HG02943 (cell line): ENCODE results near the gene ADAMTSL2.

ENCODE experiments used
- ATAC-seq: cut with Tn5 transposase; IDR thresholded peaks from one replicate; pipeline ENCODE4 v1.9.1; 2021; ENCODE audit warnings: mild to moderate bottlenecking, low read depth, moderate library complexity; ENCODE audit not compliant: unreplicated experiment

ADAMTSL2 gene

DNA sequence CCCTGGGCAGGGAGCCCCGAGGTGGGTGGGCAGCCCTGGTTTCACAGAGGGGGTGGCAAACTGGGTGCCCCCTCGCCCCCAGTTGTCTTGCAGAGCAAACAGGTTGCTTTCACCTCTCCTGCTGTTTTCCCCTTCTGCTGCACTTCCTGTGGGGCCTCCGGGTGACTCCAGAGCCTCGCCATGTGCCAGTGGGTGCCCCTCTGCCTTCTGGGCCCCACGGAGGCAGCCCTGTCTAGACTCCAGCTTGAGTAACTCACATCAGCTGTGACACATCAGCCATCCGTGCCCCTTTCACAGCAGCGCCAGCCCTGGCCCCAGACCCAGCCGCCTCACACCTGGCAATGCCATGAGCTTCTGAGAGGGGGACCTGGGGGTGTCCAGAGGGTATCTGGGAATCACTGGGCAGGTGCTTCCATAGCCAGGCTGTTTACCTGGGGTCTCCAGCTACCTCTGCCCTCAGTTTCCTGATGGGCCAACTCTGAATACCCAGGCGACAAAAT is 36.9 kb downstream of the ADAMTSL2 start:
- no peak for ATAC-seq

- ATAC-seq = no peak
Observed at GRCh38 chr9:133571896-133572595, 37.5 kb downstream of the ADAMTSL2 start.

- ATAC-seq = no peak
Observed at GRCh38 chr9:133572821-133573361, 38.4 kb downstream of the ADAMTSL2 start.

DNA sequence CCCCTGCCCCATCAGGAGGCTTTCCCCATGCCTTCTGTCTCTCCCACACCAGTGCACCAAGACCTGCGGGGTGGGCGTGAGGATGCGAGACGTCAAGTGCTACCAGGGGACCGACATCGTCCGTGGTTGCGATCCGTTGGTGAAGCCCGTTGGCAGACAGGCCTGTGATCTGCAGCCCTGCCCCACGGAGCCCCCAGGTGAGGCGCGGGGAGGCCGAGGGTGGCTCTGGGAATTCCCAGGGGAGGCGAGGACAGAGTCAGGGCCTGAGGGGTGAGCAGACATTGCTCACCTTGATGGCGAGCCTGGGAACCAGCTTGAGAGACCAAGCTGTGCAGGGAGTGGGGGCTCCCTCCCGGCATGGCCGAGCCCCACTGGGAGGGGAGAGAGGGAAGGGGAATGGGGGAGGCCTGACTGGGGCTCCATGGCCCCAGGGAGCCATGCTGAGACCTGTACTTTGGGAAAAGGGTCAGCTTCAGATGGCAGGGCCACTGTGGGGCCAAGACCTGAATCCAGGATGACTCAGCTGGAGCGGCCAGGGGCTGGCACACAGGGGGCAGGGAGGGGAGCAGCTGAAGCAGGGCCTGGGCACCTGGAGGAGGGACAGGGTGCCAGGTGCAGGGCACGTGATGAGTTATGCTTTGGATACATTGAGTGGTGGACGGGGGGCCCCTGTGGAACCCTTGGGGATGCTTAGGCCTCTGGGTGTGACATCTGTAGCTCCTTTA is 39.4 kb downstream of the ADAMTSL2 start:
- no peak for ATAC-seq

GRCh38 chr9:133574771-133575170 is 40.3 kb downstream of the ADAMTSL2 start:
- no peak for ATAC-seq

- ATAC-seq = no peak
Observed at GRCh38 chr9:133575186-133576030, 40.9 kb downstream of the ADAMTSL2 start.

DNA sequence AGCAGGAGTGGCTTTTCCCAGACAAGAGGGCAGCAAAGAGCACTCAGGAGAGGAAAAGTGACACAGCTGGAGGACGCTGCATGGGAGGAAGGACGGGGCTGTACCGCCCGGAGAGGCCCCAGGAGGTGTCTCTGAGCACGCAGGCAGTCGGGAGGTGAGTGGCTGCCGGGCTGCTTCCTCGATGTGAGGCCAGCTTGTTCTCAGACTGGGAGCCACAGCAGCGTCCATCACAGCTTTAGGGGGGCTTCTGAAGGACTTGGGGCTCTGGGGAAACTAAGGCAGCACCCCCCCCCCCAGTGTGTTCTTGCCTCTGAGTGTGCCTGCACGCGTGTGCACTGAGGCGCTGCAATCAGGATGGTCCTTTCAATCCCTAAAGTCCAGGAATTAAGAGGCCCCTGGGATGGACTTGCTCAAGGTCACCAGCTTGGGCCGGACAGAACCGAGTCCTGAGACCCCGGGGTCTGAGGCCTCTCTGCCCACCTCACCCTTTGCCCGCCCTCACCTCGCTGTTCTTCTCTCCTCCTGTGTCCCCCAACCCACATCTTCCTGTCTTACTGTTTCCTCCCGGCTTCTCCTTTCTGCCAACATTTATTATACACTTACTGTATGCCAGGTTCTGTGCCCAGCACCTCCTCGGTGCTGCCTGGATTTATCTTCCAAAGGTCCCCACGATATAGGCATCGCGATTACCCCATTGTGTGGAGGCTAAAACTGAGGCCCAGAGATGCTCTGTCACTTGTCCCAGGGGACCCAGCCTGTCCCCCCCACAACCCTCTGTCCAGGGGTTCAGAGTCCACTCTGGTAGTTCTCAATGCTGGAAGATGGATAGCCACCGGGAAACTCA is 41.7 kb downstream of the ADAMTSL2 start:
- ATAC-seq = no peak

DNA sequence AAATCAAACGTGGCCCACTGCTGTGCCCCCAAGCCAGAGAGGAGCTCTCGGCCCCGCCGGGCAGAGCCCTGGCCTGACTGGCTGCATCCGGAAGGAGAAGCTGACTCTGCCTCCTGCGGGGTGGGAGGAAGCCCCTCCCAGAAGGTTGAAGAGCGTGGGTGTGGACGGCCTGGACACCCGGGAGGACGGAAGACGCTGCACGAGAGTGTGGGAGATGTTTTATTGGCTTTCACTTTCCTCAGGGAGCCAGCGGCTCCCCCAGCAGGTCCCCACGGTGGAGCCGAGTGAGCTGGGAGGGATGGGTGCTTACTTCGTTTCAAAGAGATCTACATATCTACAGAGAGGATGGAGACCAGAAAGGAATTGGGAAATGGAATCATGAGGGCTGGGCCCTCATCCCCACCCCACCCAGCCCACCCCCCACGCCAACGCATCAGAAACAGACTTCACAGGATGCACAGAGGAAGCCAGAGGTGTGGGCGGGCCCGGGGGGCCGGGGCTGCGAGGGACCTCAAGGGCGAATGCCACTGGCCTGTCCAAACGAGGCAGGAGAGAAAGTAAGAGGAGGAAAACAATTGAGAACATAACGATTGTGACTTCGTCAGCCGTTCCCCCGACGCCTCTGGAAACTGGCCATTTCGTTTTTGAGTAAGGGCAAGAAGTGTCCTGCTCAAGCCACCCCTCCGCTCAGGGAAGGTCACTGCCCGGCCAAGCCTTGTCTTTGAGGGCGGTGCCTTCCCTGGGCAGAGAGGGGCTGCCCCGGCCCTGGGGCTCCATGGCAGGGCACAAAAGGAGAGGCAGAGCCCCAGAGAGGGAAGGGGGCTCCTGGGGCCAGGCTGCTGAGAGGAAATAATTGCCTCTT is 42.6 kb downstream of the ADAMTSL2 start:
- no peak for ATAC-seq

DNA sequence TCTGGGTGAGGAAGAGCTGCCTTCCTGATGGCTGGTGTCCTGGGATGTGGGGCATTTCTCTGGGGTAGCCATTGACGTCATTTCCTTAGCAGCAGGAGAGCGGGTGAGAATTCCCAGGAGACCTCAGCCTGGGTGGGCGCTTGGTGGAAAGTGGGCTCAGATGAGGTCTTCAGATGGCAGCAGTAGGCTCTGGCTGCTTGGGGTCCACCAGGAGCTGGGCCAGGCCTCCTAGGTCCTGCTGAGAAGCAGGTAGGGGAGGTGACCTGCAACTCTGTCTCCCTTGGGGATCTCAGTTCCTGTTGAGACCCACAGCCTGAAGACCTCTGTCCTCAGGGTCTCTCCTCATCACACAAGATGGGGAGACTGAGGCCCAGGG is 43.2 kb downstream of the ADAMTSL2 start:
- no peak for ATAC-seq

GRCh38 chr9:133578524-133579441 is 44.3 kb downstream of the ADAMTSL2 start:
- no peak for ATAC-seq

DNA sequence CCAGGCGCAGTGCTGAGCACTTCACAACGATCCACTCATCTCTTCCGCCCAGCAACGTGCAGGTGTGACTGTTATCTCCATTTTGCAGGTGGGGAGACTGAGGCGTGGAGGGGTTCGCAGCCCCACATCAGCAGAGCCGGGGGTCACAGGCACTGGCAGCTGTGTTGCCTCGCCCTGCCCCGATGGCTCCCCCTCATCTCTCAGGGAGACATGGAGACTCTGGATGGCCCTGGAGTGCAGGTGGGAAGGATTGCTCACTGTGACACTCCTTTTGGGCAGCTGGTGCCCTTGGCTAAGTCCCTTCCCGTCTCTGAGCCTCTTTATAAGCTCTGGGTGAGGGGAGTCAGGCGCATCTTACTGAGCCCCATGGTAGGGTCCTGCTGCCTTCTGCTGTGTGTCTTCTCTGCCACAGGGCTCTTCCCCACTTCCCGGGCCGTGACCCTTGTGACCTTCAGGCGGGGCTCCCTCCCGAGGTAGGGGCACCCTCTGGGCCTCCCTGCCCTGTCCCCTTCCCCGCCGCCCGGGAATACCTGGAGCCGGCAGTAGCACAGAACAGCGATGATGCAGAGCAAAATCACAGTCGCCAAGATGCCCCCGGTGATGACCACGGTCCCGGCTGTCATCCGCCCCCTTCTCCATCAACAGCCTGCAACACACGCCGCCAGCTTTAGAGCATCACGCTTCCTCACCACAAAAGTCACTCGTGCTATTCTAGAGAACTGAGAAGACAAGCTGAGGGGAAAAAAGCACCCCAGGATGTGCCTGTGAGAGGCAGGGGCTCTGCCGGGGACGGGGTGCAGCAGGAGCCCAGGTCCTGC is 45.3 kb downstream of the ADAMTSL2 start:
- no peak for ATAC-seq

DNA sequence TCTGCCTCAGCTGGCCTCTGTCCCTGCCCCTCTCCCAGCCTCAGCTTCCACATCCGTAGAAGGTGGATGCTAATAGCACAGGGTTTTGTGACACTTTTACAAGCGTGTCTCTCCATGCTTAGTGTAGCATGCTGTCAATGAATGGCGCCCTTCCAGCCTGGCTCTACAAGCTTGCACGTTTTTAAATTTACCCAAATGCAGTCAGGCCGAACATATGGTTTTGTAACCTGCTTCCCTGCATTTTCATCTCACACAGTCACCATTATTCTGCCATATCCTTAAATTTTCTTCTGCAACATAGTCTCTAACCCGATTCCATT is 45.9 kb downstream of the ADAMTSL2 start:
- ATAC-seq = no peak

GRCh38 chr9:133581011-133581410 is 46.5 kb downstream of the ADAMTSL2 start:
- ATAC-seq = no peak

- no peak for ATAC-seq
Observed at GRCh38 chr9:133581513-133582343, 47.2 kb downstream of the ADAMTSL2 start.

- ATAC-seq = no peak
Observed at GRCh38 chr9:133582501-133583045, 48.1 kb downstream of the ADAMTSL2 start.

DNA sequence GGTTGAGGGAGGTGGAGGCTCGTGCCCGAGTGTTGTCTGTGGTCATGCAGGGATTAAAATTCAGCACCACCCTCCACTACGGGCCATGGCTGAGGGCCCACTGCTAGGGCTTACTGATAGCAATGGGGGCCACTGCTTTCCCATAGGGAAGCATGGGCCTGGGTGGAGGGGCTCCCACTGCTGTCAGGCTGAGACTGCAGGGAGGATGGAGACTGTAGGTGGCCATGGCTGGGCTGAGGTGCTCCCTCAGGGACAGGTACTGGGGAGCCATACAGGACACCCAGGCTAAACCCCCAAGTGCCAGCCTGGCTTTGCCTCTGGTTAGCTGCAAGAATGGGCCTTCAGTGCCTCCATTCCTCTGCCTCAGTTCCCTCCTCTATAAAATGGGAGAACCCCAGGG is 48.6 kb downstream of the ADAMTSL2 start:
- no peak for ATAC-seq
